HepG2 (cell line): Measurements from ENCODE around the gene PRDM10. TPM values are rescaled to one million over a fixed set of nuclear protein-coding genes. Genes with fewer than 3 reads are reported as not detected.
"Not testable (repeated sequence)": the region's sequence is repeated elsewhere in the genome, so short reads cannot be mapped to it uniquely, and the experiment has no call there.

Experiments used
- ATAC-seq: fragments of 200-7000 bp; cut with Tn5 transposase; 3 replicates; pipeline ENCODE4 v1.9.1; 2020; ENCODE audit warnings: mild to moderate bottlenecking, moderate library complexity
- BruUV-seq: library from RNA; stranded (reverse); fragments of 400-500 nt; replicated peaks from 2 replicates; lab custom pipeline; 2021; lab: Mats Ljungman, UMichigan
- CTCF ChIA-PET: fragments of 300-600 bp; formaldehyde crosslinking; extraction: SDS; loops from one replicate; lab custom pipeline; 2021; ENCODE audit warnings: low total read pairs, inconsistent platforms, low intra/inter-chr PET ratio; lab: Yijun Ruan, JAX
- POLR2A ChIA-PET: fragments of 350-600 bp; sonication (Branson Sonifier 250); formaldehyde crosslinking; loops from one replicate; lab custom pipeline; 2020; ENCODE audit warnings: antibody characterized with exemption, inconsistent platforms; lab: Yijun Ruan, JAX
- DNase-seq: peaks from one replicate; pipeline ENCODE4 v3.0.0-alpha.2; 2015; ENCODE audit warnings: low spot score
- FAIRE-seq: peaks from 3 replicates; lab custom pipeline; 2011; peaks lifted over from hg19 to GRCh38; lab: Jason Lieb, UNC
- H2AFZ ChIP-seq: one replicate; pipeline ENCODE4 v1.6.1; 2011; ENCODE audit warnings: low read length, inconsistent platforms
- H3K27ac ChIP-seq: fragments of 300-600 bp; 3 replicates; pipeline ENCODE4 v1.8.0; 2011; ENCODE audit warnings: mixed run types, mild to moderate bottlenecking, mixed read lengths, low read length, inconsistent platforms; ENCODE audit not compliant: insufficient read depth; ENCODE audit errors: extremely low read length
- H3K27me3 ChIP-seq, 2 experiments: fragments of 200-600 bp in 1 of 2; 2 replicates in 1 of 2; 3 replicates in 1 of 2; pipeline versions ENCODE4 v1.6.0 to v1.8.0; 2011; ENCODE audit warnings: low read length in 2 of 2, mild to moderate bottlenecking in 2 of 2, moderate library complexity in 2 of 2, inconsistent platforms in 1 of 2; ENCODE audit not compliant: insufficient read depth in 2 of 2, control insufficient read depth in 1 of 2
- H3K36me3 ChIP-seq, 2 experiments: fragments of 200-600 bp in 1 of 2; replicated peaks in 1 of 2; 2 replicates in 1 of 2; 3 replicates in 1 of 2; pipeline versions ENCODE4 v1.5.1 to v1.8.0; 2011; ENCODE audit warnings: low read length in 2 of 2, inconsistent platforms in 1 of 2; ENCODE audit not compliant: insufficient read depth in 2 of 2, control insufficient read depth in 1 of 2
- H3K4me1 ChIP-seq: 2 replicates; pipeline ENCODE4 v1.5.1; 2012; ENCODE audit warnings: low read length, inconsistent platforms; ENCODE audit not compliant: insufficient read depth
- H3K4me2 ChIP-seq: 2 replicates; pipeline ENCODE4 v1.6.0; 2011; ENCODE audit warnings: low read depth, low read length, inconsistent platforms
- H3K4me3 ChIP-seq, 3 experiments: fragments of 200-600 bp in 1 of 3; sonication (generic), shearing (Covaris generic) in 1 of 3; replicated peaks in 1 of 3; 2 replicates each; pipeline ENCODE4 v1.5.1; 2011 to 2016; ENCODE audit warnings: low read length in 3 of 3, inconsistent platforms in 2 of 3, low read depth in 2 of 3, mild to moderate bottlenecking in 2 of 3, control low read depth in 1 of 3, mixed read lengths in 1 of 3; ENCODE audit not compliant: insufficient read depth in 1 of 3
- H3K79me2 ChIP-seq: one replicate; pipeline ENCODE4 v1.6.1; 2011; ENCODE audit warnings: low read length, inconsistent platforms; ENCODE audit not compliant: insufficient read depth
- H3K9ac ChIP-seq: 2 replicates; pipeline ENCODE4 v1.6.0; 2011; ENCODE audit warnings: mild to moderate bottlenecking, low read depth, low read length, inconsistent platforms; ENCODE audit not compliant: insufficient read depth
- H3K9me3 ChIP-seq: 2 replicates; pipeline ENCODE4 v1.5.1; 2012; ENCODE audit warnings: mild to moderate bottlenecking, low read length
- H4K20me1 ChIP-seq: 2 replicates; pipeline ENCODE4 v1.6.0; 2011; ENCODE audit warnings: inconsistent platforms, mild to moderate bottlenecking, low read length, moderate library complexity; ENCODE audit not compliant: insufficient read depth
- ETV6 ChIP-seq: sonication (generic); formaldehyde crosslinking; conservative IDR thresholded peaks from 2 replicates; pipeline ENCODE4 v1.4.0; 2020; ENCODE audit warnings: missing genetic modification reagents
- KDM4B ChIP-seq: sonication (generic); formaldehyde crosslinking; IDR thresholded peaks from 2 replicates; pipeline ENCODE4 v1.4.0; 2020; ENCODE audit warnings: missing genetic modification reagents
- SRSF9 ChIP-seq: fragments of 200-400 bp; formaldehyde crosslinking; IDR thresholded peaks from 2 replicates; pipeline ENCODE4 v1.6.1; 2018; ENCODE audit warnings: borderline replicate concordance, mild to moderate bottlenecking, low read depth, low read length; ENCODE audit not compliant: insufficient read depth, poor library complexity, severe bottlenecking
- ZFP36L2 ChIP-seq: sonication (generic); formaldehyde crosslinking; IDR thresholded peaks from 2 replicates; pipeline ENCODE4 v1.4.0; 2020; ENCODE audit warnings: missing genetic modification reagents
- ZNF251 ChIP-seq: sonication (generic); formaldehyde crosslinking; IDR thresholded peaks from 2 replicates; pipeline ENCODE4 v1.9.0; 2021; ENCODE audit warnings: mild to moderate bottlenecking, missing genetic modification reagents
- ZNF678 ChIP-seq: sonication (generic); formaldehyde crosslinking; IDR thresholded peaks from 2 replicates; pipeline ENCODE4 v1.4.0; 2020; ENCODE audit warnings: mild to moderate bottlenecking, missing genetic modification reagents
- WGBS: methylation state at CpG from one replicate; pipeline ENCODE4 v1.1.6; 2017; ENCODE audit warnings: low lambda C conversion rate; 5-methylcytosine and 5-hydroxymethylcytosine counted together
- in situ Hi-C: cut with HindIII; loops from 2 replicates; pipeline ENCODE4 v1.10.0; 2017; ENCODE audit warnings: low pct_unique_long_range_greater_than_20kb; ENCODE audit not compliant: extremely low pct_ligation_motif_present
- intact Hi-C: fragments of 100-400 bp; cut with micrococcal nuclease; formaldehyde crosslinking; loops from one replicate; pipeline ENCODE4 v1.10.0; 2022; ENCODE audit not compliant: unreplicated experiment
- polyA plus RNA-seq, 8 experiments: library from polyadenylated mRNA; depleted of rRNA in 3 of 8; stranded (reverse) in 7 of 8; unstranded in 1 of 8; fragments of >200 nt; fragmentation: Illumina TruSeq in 4 of 8; extraction: Trizol in 4 of 8; gene quantifications; 2 replicates each; pipeline versions ENCODE4 v1.2.1 to v1.2.3, GENCODE V29; 2011 to 2016; ENCODE audit warnings: low read depth in 4 of 8, missing spikeins in 1 of 8, mixed read lengths in 1 of 8; ENCODE audit not compliant: insufficient read depth in 1 of 8
- total RNA-seq, 5 experiments: library from RNA; depleted of rRNA; stranded (reverse); fragments of >200 nt; fragmentation: Illumina TruSeq; extraction: Trizol; gene quantifications; 2 replicates each; pipeline ENCODE4 v1.2.3, GENCODE V29; 2016; ENCODE audit warnings: low read depth in 1 of 5

The PRDM10 gene
- total and polyA plus RNA-seq, 2 of the 13 experiments (the other 11 are each of a cell fraction or from before 2014, with no cell fraction given): 5.7 to 5.8 TPM

DNA sequence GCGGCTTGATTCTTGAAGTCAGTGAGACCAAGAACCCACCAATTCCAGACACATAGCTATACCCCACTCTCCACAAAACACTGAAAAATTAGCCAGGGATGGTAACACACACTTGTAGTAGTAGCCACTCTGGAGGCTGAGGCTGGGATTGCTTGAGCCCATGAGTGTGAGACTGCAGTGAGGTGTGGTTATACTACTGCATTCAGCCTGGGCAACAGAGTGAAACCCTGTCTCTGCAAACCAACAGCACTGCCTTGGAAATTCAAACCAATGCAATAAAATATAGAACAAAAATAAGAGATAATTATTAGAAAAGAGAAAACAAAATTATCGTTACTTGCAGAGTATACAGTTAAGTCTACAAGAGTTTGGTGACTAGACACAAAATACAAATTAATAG is 20.2 kb upstream of the PRDM10 start:
- Histone ChIP-seq H2AFZ (no peak overlapping the region), H3K4me1 (peaks cover 35% of the 10 kb centered on the region), H3K27me3 (no peaks in the 10 kb centered on the region), H3K9ac (no peak overlapping the region), H3K4me2 (no peak overlapping the region), H4K20me1 (no peaks in the 10 kb centered on the region), H3K36me3 (no peaks in the 10 kb centered on the region), H3K4me3 (no peak overlapping the region), H3K9me3 (no peaks in the 10 kb centered on the region), H3K27ac (no peak overlapping the region), H3K79me2 (no peaks in the 10 kb centered on the region)
- TF ChIP-seq KDM4B (CRISPR knock-in tag) (no peak), ZFP36L2 (no peak), ETV6 (CRISPR knock-in tag) (no peak), ZNF678 (CRISPR knock-in tag) (no peak), ZNF251 (no peak), SRSF9 (no peak)
- in situ Hi-C loops: no loop called here
- DNase-seq: no peak
- intact Hi-C loops: no loop called here
- WGBS: 95% methylated on average over 2 of the region's 2 CpGs
- CTCF ChIA-PET: no interaction called here
- no peak for FAIRE-seq
- no TSS peak for BruUV-seq
- POLR2A ChIA-PET: interaction anchor here (2.4 kb wide), 1 partner anchor 20 kb away, joined by 10 read pairs; the partner anchor contains the start of gene PRDM10
- ATAC-seq: peak; percentile 70

GRCh38 chr11:130021606-130022005 is 19.0 kb upstream of the PRDM10 start:
- ATAC-seq, CTCF ChIA-PET, intact Hi-C loops: not testable (repeated sequence)

More at GRCh38 chr11:130021606-130022005, 19.0 kb upstream of the PRDM10 start:
- H3K9ac ChIP-seq, H4K20me1 ChIP-seq, FAIRE-seq, H3K36me3 ChIP-seq, H3K27me3 ChIP-seq, H3K4me2 ChIP-seq, DNase-seq, H3K4me3 ChIP-seq, H3K79me2 ChIP-seq, in situ Hi-C loops, H3K27ac ChIP-seq, BruUV-seq, H3K9me3 ChIP-seq, H2AFZ ChIP-seq: not testable (repeated sequence)
- 93% methylated on average over 20 of the region's 38 CpGs for WGBS
- POLR2A ChIA-PET: interaction anchor here (2.4 kb wide), 1 partner anchor 19 kb away, joined by 10 read pairs; the partner anchor contains the start of gene PRDM10
- H3K4me1 ChIP-seq: peaks cover 35% of the 10 kb centered on the region
